HG03103 (cell line): Measurements from ENCODE around the gene USP7.
"Not testable (repeated sequence)": the region's sequence is repeated elsewhere in the genome, so short reads cannot be mapped to it uniquely, and the experiment has no call there.

ENCODE experiments used
- ATAC-seq: cut with Tn5 transposase; IDR thresholded peaks from one replicate; pipeline ENCODE4 v1.9.1; 2021; ENCODE audit warnings: low read depth; ENCODE audit not compliant: unreplicated experiment

The USP7 gene

GRCh38 chr16:8885674-8886592 is 77.8 kb downstream of the USP7 start:
- no peak for ATAC-seq

GRCh38 chr16:8882725-8883377 is 80.9 kb downstream of the USP7 start:
- no peak for ATAC-seq

GRCh38 chr16:8882041-8882617 is 81.6 kb downstream of the USP7 start, which contains the start of gene LITAFD:
Gene LITAFD (plus strand): TSS chr16:8882351. CDS start chr16:8884356, 2,005 bp downstream.
- ATAC-seq = no peak

GRCh38 chr16:8880839-8881510 is 82.7 kb downstream of the USP7 start:
- no peak for ATAC-seq

- no peak for ATAC-seq
Observed at GRCh38 chr16:8878523-8878911, 85.2 kb downstream of the USP7 start.

- no peak for ATAC-seq
Observed at GRCh38 chr16:8877894-8878522, 85.7 kb downstream of the USP7 start.

- not testable (repeated sequence) for ATAC-seq
Observed at GRCh38 chr16:8875317-8875716, 88.4 kb downstream of the USP7 start.

GRCh38 chr16:8874388-8874787 is 89.3 kb downstream of the USP7 start:
- no peak for ATAC-seq

- ATAC-seq = not testable (repeated sequence)
Observed at GRCh38 chr16:8873866-8874195, 89.9 kb downstream of the USP7 start.

- ATAC-seq = no peak
Observed at GRCh38 chr16:8872967-8873865, 90.5 kb downstream of the USP7 start.

GRCh38 chr16:8872071-8872470 is 91.6 kb downstream of the USP7 start:
- ATAC-seq = no peak

- not testable (repeated sequence) for ATAC-seq
Observed at GRCh38 chr16:8869988-8870241, 93.8 kb downstream of the USP7 start.

GRCh38 chr16:8869212-8869987 is 94.3 kb downstream of the USP7 start:
- no peak for ATAC-seq

- ATAC-seq = peak; percentile 50
Observed at GRCh38 chr16:8868416-8869211, 95.1 kb downstream of the USP7 start, which contains the start of gene CARHSP1. Gene CARHSP1 (minus strand): TSS chr16:8869006. CDS start chr16:8859328, 9,678 bp downstream.

- no peak for ATAC-seq
Observed at GRCh38 chr16:8867932-8868415, 95.7 kb downstream of the USP7 start.

GRCh38 chr16:8867216-8867931 is 96.3 kb downstream of the USP7 start:
- no peak for ATAC-seq

- no peak for ATAC-seq
Observed at GRCh38 chr16:8866884-8867215, 96.9 kb downstream of the USP7 start.
